ENCODE results near the gene TNRC6B.

DNA sequence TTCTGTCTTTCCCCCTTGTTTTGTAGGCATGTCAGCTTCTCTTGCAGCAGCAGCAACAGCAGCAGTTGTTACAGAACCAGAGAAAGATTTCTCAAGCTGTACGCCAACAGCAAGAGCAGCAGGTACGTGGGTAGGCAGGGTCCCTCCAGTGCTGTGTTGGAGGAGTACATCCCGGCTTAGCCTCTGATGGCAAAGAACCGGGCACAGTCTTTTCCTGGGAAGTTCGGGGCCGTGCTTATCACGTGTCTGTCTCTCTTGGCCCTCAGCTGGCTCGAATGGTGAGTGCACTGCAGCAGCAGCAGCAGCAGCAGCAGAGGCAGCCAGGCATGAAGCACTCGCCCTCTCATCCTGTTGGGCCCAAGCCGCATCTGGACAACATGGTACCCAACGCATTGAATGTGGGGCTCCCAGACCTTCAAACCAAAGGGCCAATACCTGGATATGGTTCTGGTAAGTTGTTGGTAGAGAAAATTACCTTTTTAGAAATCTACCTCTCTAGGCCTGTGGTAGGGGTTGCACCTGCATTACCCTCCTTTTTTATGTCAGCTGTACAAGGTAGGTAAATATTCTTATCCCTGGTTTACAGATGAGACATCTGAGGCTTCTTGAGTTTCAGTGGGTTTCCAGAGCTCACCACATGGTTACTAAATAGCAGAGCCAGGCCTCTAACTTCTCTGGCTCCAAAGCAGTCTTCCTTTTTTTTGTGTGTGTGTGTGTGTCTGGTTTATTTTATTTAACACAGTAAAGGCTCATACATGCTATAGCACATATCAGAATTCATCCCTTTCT lies 123.4 kb downstream of the TNRC6B start:
- TF ChIP-seq, protein P1, sequence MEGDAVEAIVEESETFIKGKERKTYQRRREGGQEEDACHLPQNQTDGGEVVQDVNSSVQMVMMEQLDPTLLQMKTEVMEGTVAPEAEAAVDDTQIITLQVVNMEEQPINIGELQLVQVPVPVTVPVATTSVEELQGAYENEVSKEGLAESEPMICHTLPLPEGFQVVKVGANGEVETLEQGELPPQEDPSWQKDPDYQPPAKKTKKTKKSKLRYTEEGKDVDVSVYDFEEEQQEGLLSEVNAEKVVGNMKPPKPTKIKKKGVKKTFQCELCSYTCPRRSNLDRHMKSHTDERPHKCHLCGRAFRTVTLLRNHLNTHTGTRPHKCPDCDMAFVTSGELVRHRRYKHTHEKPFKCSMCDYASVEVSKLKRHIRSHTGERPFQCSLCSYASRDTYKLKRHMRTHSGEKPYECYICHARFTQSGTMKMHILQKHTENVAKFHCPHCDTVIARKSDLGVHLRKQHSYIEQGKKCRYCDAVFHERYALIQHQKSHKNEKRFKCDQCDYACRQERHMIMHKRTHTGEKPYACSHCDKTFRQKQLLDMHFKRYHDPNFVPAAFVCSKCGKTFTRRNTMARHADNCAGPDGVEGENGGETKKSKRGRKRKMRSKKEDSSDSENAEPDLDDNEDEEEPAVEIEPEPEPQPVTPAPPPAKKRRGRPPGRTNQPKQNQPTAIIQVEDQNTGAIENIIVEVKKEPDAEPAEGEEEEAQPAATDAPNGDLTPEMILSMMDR (conservative IDR thresholded peaks at IDR 0.05): no peak
- no peak for TF ChIP-seq EZH2 (IDR thresholded peaks at IDR 0.05; ENCODE audit: low read depth)

Data from PC-9 (cell line).